Muscle of arm (tissue), 12 donors: Measurements from ENCODE around the gene CDH1. TPM values are rescaled to one million over a fixed set of nuclear protein-coding genes. Genes with fewer than 3 reads are reported as not detected.

Source experiments
- DNase-seq: peaks from one replicate; pipeline ENCODE4 v3.0.0-alpha.2; 2013
- polyA plus RNA-seq, 12 donors: library from polyadenylated mRNA; unstranded; fragments of 120-200 nt; gene quantifications; one replicate each; pipeline ENCODE4 v1.2.1, GENCODE V29; 2013; ENCODE audit not compliant: insufficient read length in 12 of 12

The CDH1 gene
- polyA plus RNA-seq, 12 donors: 1.4 to 69.6 (median 2.5) TPM; not detected in 1

DNA sequence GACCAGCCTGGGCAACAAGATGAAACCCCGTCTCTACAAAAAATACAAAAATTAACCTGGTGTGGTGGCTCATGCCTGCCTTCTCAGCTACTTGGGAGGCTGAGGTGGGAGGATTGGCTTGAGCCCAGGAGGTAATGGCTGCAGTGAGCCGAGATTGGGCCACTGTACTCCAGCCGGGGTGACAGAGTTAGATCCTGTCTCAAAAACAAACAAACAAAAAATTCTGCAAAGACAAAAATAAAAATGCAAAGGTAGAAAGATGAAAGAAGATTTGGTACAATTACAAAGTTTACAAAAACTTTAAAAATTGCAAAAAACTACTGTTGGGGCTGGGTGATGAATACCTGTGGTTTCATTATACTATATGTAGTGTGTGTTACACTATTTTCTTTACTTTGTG lies 5.5 kb upstream of the CDH1 start:
- no peak for DNase-seq

GRCh38 chr16:68732042-68732680 lies 4.9 kb upstream of the CDH1 start:
- no peak for DNase-seq

DNA sequence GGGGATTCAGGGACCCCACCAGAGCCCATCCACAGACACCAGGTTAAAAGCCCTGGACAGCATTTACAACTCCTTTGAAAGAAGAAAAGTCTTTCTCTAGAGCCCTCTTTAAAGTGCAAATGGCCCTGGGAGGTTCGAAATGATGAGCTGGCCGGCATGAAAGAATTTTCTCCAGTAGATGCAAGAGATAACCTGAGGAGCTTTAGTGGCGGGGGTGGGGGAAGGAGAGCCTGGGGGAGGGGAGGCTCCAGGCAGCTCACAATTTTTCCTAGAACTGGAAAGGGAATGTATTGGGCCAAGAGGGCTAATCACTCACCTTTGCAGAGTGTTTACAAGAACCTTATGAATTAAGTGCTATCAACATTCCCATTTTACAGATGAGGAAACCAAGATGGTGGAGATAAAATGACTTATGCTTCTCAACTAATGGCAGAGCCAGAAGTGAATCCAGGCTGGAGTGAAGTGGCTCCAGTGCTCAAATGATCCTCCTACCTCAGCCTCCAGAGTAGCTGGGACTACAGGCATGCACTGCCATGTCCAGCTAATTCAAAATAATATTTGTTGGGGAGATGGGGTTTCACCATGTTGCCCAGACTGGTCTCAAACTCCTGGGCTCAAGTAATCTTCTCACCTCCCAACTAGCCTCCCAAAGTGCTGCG lies 4.2 kb upstream of the CDH1 start:
- DNase-seq: no peak

DNA sequence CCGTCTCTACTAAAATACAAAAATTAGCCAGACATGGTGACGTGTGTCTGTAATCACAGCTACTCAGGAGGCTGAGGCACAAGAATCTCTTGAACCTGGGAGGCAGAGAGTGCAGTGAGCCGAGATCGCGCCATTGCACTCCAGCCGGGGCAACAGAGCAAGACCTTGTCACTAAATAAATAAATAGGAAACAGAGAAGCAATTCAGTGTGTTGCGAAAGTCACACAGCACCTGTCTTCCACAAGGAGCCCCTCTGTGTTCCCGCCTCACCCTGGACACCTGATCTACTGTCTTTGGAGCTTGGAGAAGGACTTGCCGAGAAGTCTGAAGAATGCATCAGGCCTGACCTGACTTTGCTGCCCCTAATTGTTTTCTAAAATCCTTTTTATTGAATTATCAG lies 3.5 kb upstream of the CDH1 start:
- no peak for DNase-seq

DNA sequence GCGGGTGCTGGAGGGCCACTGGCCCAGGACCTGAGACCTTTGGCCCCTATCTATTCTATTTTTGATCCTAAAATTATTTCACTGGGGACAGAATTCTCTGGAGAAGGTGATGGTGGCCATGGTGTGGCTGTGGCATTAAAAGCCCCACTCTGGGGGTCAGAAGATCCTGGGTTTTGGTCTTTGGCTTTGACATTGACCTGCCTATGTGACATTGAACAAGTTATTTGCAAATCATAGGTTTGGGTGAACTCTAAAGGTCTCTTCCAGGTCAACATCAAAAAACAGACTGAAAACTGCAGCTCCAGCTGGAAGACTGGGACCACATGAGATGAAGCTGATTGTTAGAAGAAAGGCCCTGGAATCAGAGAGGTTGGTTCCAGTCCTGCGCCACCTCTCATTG lies 2.3 kb upstream of the CDH1 start:
- no peak for DNase-seq

DNA sequence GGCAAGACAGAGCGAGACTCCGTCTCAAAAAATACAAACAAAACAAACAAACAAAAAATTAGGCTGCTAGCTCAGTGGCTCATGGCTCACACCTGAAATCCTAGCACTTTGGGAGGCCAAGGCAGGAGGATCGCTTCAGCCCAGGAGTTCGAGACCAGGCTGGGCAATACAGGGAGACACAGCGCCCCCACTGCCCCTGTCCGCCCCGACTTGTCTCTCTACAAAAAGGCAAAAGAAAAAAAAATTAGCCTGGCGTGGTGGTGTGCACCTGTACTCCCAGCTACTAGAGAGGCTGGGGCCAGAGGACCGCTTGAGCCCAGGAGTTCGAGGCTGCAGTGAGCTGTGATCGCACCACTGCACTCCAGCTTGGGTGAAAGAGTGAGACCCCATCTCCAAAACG lies 531 bp upstream of the CDH1 start:
- no peak for DNase-seq

DNA sequence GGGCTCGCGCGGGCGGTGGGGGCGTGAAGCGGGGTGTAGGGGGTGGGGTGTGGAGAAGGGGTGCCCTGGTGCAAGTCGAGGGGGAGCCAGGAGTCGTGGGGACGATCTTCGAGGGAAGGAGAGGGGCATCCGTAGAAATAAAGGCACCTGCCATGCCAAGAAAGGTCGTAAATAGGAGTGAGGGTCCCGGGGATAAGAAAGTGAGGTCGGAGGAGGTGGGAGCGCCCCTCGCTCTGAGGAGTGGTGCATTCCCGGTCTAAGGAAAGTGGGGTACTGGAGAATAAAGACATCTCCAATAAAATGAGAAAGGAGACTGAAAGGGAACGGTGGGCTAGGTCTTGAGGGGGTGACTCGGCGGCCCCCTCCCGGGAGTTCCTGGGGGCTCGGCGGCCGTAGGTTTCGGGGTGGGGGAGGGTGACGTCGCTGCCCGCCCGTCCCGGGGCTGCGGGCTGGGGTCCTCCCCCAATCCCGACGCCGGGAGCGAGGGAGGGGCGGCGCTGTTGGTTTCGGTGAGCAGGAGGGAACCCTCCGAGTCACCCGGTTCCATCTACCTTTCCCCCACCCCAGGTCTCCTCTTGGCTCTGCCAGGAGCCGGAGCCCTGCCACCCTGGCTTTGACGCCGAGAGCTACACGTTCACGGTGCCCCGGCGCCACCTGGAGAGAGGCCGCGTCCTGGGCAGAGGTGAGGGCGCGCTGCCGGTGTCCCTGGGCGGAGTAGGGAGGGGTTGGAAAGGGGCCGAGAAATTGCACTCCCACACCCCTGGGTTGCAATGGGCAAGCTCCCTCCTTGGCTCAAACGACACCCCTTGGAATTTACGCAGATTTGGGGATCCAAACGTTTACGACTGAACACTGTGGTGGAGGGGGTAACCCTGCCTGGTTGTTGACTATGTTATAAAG lies 888 bp downstream of the CDH1 start:
- DNase-seq: no peak

GRCh38 chr16:68739964-68740627 lies 3.0 kb downstream of the CDH1 start:
- DNase-seq: no peak

GRCh38 chr16:68740628-68741346 lies 3.7 kb downstream of the CDH1 start:
- DNase-seq: no peak

DNA sequence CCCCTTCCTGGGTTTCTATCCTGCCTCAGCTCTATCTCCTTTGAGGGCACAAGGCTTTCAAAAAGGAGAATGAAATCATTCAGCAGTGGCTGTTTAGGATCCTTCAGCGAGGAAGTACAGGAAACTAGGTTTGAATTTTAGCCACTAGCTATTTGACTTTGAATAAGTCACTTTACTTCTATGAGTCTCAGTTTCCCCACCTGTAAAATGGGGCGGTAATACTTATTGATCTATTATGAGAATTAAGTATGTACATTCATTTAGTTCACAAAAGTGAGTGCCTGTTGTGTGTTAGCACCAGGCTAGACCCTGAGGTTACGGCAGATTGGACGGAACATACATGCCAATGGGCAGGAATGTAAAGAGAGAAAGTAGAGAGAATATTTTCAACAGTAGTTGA lies 6.6 kb downstream of the CDH1 start:
- no peak for DNase-seq

GRCh38 chr16:68744744-68745280 lies 7.7 kb downstream of the CDH1 start:
- no peak for DNase-seq

- DNase-seq: no peak
Observed at GRCh38 chr16:68746951-68747350, 9.9 kb downstream of the CDH1 start.

DNA sequence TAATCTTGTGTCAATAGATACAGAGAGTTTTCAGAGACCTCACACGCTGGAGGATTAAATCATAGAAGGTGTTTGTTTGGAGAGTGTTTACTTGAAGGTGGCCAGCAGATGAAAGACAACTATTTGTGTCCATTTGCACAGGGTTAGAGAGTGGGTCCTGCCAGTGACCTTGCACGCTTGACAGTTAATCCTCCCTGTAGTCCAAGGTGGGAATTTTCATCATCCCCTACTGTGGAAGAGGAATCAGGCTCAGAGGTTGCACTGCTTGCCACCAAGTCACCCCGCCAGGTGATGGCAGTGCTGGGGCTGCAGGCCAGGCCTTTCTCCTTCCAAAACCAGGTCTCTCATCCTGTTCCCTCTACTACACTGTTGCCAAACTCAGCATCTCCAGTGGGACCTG lies 12.3 kb downstream of the CDH1 start:
- no peak for DNase-seq

- no peak for DNase-seq
Observed at GRCh38 chr16:68750193-68750695, 13.2 kb downstream of the CDH1 start.

DNA sequence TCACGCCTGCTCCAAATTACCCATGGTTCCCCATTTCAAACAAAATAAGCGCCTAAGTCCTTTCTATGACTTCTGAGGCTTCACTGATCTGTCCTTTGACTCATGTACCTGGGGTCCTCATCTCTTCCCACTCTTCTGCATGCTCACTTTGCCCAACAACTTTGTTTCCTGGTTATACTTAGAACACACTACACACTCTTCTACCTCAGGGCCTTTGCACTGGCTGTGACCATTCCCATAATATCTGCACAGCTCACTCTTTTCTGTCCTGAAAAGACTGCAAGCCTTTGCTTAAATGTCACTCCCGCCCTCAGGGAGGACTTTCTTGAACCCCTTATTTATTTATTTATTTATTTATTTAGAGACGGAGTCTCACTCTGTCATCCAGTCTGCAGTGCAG lies 14.1 kb downstream of the CDH1 start:
- DNase-seq: no peak

DNA sequence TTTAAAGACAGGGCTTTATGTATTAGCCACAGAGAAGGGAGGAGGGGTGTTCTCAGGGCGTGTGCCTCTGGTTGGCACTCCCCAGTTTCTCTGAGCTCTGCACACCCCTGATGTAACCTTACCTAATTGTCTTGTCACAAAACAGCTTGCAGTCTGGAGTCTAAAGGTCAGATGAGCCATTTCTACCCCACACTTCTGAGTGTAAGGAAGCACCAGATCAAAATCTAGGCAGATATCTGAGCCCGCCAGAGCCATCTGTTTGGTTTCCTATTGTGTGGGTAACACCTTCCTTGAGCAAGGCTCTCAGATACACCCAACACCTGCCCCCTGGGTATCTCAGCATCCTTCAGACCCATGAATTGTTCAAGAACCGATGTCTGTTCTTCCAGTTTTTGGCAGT lies 15.5 kb downstream of the CDH1 start:
- no peak for DNase-seq

GRCh38 chr16:68754084-68754792 lies 17.1 kb downstream of the CDH1 start:
- no peak for DNase-seq

DNA sequence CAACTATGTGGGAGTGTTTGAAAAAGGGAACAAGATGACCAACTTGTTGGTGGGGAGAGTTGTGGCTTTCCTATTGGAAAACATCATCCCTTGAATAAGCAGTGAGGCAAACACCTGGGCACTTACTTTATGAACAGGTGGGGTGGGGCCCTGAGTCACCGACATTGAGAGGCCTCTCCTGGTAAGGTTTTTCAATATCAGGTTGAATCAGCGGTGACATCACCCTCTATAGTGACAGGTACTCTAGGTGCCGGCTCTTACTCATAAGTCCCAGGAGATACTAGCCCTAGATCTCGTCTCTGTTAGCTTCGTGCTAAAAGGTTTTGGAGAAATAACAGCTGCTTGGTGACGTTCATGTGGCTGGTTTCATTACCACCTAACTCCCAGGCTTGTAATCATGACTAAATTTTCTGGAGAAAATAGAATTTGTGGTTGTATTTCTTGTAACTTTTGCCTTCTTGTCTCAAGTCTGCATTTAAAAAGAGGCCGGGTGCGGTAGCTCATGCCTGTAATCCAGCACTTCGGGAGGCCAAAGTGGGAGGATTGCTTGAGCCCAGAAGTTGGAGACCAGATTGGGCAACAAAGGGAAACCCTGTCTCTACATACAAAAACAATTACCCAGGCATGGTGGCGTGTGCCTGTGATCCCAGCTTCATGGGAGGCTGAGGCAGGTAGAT lies 19.3 kb downstream of the CDH1 start:
- DNase-seq: no peak

DNA sequence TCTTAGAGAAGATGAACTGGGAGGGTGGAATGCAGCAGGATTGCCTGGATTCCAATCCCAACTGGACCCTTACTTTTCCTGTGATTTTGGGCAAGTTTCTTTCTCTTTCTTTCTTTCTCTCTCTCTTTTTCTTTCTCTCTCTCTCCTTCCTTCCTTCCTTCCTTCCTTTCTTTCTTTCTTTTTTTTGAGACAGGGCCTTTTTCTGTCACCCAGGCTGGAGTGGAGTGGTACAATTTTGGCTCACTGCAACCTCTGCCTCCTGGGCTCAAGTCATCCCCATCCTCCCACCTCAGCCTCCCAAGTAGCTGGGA lies 20.5 kb downstream of the CDH1 start:
- DNase-seq: no peak

DNA sequence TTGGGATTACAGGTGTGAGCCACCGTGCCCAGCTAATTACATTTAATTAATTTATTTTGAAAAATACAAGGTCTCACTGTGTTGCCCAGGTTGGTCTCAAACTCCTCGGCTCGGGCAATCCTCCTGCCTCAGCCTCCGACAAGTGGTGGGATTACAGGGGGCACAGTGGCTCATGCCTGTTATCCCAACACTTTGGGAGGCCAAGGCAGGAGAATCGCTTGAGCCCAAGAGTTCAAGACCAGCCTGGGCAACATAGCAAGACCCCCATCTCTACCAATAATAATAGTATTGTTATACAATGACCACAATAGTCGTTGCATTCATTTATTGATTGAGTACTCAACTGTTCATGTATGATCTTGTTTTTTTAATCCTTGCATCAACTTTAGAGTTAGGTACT lies 22.0 kb downstream of the CDH1 start:
- DNase-seq: no peak
